ENCODE measurements around the gene SBF2. TPM values are rescaled to one million over a fixed set of nuclear protein-coding genes. Genes with fewer than 3 reads are reported as not detected.

The SBF2 gene
- total RNA-seq, 1 experiment from 2014 or later = 31.3 TPM

DNA sequence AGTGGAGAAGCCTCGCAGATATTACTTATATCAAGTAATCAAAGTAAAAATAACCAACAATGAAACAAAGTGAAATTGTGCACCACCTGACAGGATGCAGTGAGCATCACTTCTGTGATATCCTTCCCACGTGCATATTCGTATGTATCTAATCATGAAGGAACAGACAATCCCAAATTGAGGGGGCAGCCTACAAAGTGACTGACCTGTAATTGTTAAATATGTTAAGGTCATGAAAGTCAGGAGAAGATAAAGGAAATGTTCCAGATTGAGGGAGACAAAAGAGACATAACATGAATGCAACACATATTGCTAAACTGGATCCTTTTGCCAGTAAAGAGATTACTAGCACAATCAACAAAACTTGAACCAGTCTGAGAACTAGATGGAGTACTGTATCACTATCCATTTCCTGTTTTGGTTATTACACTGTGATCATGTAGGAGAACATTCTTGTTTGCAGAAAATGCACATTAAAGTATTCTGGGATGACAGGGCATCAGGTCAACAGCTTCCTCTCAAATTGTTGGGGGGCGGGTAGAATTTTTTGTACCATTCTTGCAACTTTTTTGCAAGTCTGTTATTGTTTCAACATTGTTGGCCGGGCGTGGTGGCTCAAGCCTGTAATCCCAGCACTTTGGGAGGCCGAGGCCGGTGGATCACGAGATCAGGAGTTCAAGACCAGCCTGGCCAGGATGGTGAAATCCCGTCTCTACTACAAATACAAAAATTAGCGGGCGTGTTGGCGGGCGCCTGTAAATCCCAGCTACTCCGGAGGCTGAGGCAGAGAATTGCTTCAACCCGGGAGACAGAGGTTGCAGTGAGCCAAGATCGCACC lies 2.0 kb downstream of the SBF2 start:
- CTCF ChIA-PET = no interaction called here
- intact Hi-C loops (cut with micrococcal nuclease) = no loop called here
- no TSS peak for BruUV-seq (replicated peaks)

DNA sequence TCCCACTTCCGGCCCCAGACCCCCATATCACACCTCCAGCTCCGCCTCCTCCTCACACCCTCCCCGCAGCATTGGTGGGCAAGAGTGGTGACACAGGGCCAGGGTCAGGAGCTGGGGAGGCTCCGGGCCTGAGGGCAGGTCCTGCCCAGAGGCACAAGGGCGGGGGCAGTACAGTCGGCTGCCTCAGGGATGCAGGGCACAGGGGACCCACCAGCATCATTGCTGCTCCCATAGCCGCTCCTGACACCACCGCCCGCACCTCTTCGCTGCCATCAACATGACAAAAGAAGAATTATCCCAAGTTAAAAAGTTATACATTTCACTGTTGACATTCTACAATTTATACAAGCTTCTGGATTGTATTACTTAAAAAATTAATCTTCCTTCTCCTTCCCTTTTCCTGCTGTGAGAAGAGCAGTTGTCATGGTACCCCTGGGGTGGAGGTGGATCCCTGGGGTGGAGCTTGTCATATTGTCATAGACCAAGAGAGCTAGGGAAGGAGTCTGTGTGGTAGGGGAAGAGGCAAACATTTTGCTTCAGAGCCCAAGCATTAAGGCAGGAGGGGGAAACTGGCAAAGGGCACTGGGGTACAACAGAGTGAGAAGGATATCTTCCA lies 4.1 kb downstream of the SBF2 start:
- ATAC-seq (no peak), DNase-seq (no peak)
- Histone ChIP-seq H3K4me1 (ENCODE audit: insufficient read depth, low read length) (peaks cover 30% of the 10 kb centered on the region), H3K4me3 (ENCODE audit: low read length) (no peak overlapping the region), H3K27me3 (ENCODE audit: low read length) (no peaks in the 10 kb centered on the region), H2AFZ (ENCODE audit: low read length) (no peak overlapping the region), H3K9me3 (ENCODE audit: low read length) (no peaks in the 10 kb centered on the region), H4K20me1 (ENCODE audit: low read length) (peaks cover 9% of the 10 kb centered on the region; the same call in 1 of the 2 replicates), H3K4me2 (ENCODE audit: low read length) (no peak overlapping the region), H3K9ac (ENCODE audit: low read length) (no peak overlapping the region), H3F3A (ENCODE audit: low read length, unreplicated experiment) (no peaks in the 10 kb centered on the region), H3K36me3 (ENCODE audit: low read depth, low read length) (no peaks in the 10 kb centered on the region), H3K79me2 (ENCODE audit: low read length) (peaks cover 83% of the 10 kb centered on the region), H3K27ac (ENCODE audit: low read length) (no peak overlapping the region), H3K9me2 (replicated peaks; ENCODE audit: low read length) (no peaks in the 10 kb centered on the region)
- TF ChIP-seq, protein P1, sequence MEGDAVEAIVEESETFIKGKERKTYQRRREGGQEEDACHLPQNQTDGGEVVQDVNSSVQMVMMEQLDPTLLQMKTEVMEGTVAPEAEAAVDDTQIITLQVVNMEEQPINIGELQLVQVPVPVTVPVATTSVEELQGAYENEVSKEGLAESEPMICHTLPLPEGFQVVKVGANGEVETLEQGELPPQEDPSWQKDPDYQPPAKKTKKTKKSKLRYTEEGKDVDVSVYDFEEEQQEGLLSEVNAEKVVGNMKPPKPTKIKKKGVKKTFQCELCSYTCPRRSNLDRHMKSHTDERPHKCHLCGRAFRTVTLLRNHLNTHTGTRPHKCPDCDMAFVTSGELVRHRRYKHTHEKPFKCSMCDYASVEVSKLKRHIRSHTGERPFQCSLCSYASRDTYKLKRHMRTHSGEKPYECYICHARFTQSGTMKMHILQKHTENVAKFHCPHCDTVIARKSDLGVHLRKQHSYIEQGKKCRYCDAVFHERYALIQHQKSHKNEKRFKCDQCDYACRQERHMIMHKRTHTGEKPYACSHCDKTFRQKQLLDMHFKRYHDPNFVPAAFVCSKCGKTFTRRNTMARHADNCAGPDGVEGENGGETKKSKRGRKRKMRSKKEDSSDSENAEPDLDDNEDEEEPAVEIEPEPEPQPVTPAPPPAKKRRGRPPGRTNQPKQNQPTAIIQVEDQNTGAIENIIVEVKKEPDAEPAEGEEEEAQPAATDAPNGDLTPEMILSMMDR (conservative IDR thresholded peaks at IDR 0.05; ENCODE audit: low read depth, low read length) = no peak
- TF ChIP-seq EZH2 (IDR thresholded peaks at IDR 0.05; ENCODE audit: low read length, unreplicated experiment) (no peak), EZH2phosphoT487 (IDR thresholded peaks at IDR 0.05; ENCODE audit: borderline replicate concordance, low read length) (no peak)
- ChIA-PET POLR2A (ENCODE audit: unreplicated experiment) (no interaction called here), CTCF (no interaction called here)
- intact Hi-C loops (cut with micrococcal nuclease) = no loop called here
- no TSS peak for BruUV-seq (replicated peaks)

More for the DNA sequence above, 2.0 kb downstream of the SBF2 start:
- Histone ChIP-seq H3K79me2 (ENCODE audit: low read length) (peaks cover 69% of the 10 kb centered on the region), H3K9me3 (ENCODE audit: low read length) (no peaks in the 10 kb centered on the region), H3F3A (ENCODE audit: low read length, unreplicated experiment) (no peaks in the 10 kb centered on the region), H3K9me2 (replicated peaks; ENCODE audit: low read length) (no peaks in the 10 kb centered on the region), H3K4me2 (ENCODE audit: low read length) (peak overlapping the region; percentile 99; the same call in 1 of the 2 replicates), H3K36me3 (ENCODE audit: low read depth, low read length) (no peaks in the 10 kb centered on the region), H3K9ac (ENCODE audit: low read length) (no peak overlapping the region; the same call in 1 of the 2 replicates), H3K27me3 (ENCODE audit: low read length) (no peaks in the 10 kb centered on the region), H2AFZ (ENCODE audit: low read length) (no peak overlapping the region), H3K27ac (ENCODE audit: low read length) (no peak overlapping the region), H3K4me1 (ENCODE audit: insufficient read depth, low read length) (peaks cover 29% of the 10 kb centered on the region), H4K20me1 (ENCODE audit: low read length) (no peaks in the 10 kb centered on the region), H3K4me3 (ENCODE audit: low read length) (peak overlapping the region; percentile 88; the same call in 1 of the 2 replicates)
- TF ChIP-seq, protein P1 (conservative IDR thresholded peaks at IDR 0.05; ENCODE audit: low read depth, low read length) = no peak
- TF ChIP-seq EZH2 (IDR thresholded peaks at IDR 0.05; ENCODE audit: low read length, unreplicated experiment) = no peak
- no peak for TF ChIP-seq EZH2phosphoT487 (IDR thresholded peaks at IDR 0.05; ENCODE audit: borderline replicate concordance, low read length)
- ATAC-seq (no peak), DNase-seq (no peak)
- POLR2A ChIA-PET (ENCODE audit: unreplicated experiment) = no interaction called here
